Activated B cell treated with CpG ODN at 0.5 μM for 24 hours (primary cell): Measurements from ENCODE around the gene MRPL34. TPM values are rescaled to one million over a fixed set of nuclear protein-coding genes. Genes with fewer than 3 reads are reported as not detected.
A peak's percentile ranks its signal among the peaks of the same experiment; 100 is the strongest.

ENCODE experiments used
- ATAC-seq: fragments of 200-7000 bp; cut with Tn5 transposase; one replicate; pipeline ENCODE4 v1.10.0; 2021; ENCODE audit warnings: low read depth, mild to moderate bottlenecking, moderate library complexity
- CTCF ChIA-PET: fragments of 350-600 bp; sonication (Branson Sonifier 250); formaldehyde crosslinking; loops from one replicate; lab custom pipeline; 2021; ENCODE audit warnings: antibody characterized with exemption; lab: Charles Lee
- POLR2A ChIA-PET: fragments of 350-600 bp; sonication (Branson Sonifier 250); formaldehyde crosslinking; loops from one replicate; lab custom pipeline; 2021; ENCODE audit warnings: antibody characterized with exemption; lab: Charles Lee
- DNase-seq: peaks from one replicate; pipeline ENCODE4 v3.0.0; 2022
- H3K27ac Mint-ChIP-seq: one replicate; pipeline ENCODE4 v1.8.0; 2020; ENCODE audit warnings: mixed read lengths
- H3K27me3 Mint-ChIP-seq: one replicate; pipeline ENCODE4 v1.8.0; 2021; ENCODE audit warnings: mixed read lengths
- H3K36me3 Mint-ChIP-seq: one replicate; pipeline ENCODE4 v1.8.0; 2021; ENCODE audit warnings: low read depth, mixed read lengths
- H3K4me1 Mint-ChIP-seq: one replicate; pipeline ENCODE4 v1.8.0; 2021; ENCODE audit warnings: mixed read lengths
- H3K4me3 Mint-ChIP-seq: one replicate; pipeline ENCODE4 v1.8.0; 2020; ENCODE audit warnings: mild to moderate bottlenecking, mixed read lengths
- H3K9me3 Mint-ChIP-seq: one replicate; pipeline ENCODE4 v1.8.0; 2020; ENCODE audit warnings: mixed read lengths
- intact Hi-C: fragments of 100-400 bp; cut with micrococcal nuclease; formaldehyde crosslinking; loops from one replicate; pipeline ENCODE4 v1.15.1; 2024
- total RNA-seq: library from RNA; stranded (reverse); gene quantifications from 2 replicates; pipeline ENCODE4 v1.2.3, GENCODE V29; 2022
- TF ChIP-seq, protein P1 (sequence below): fragments of 200-600 bp; IDR thresholded peaks from one replicate; pipeline ENCODE4 v1.8.0; 2022; ENCODE audit warnings: antibody characterized with exemption, mild to moderate bottlenecking

The MRPL34 gene
- total RNA-seq, 1 donor from 2014 or later = 38.2 TPM

DNA sequence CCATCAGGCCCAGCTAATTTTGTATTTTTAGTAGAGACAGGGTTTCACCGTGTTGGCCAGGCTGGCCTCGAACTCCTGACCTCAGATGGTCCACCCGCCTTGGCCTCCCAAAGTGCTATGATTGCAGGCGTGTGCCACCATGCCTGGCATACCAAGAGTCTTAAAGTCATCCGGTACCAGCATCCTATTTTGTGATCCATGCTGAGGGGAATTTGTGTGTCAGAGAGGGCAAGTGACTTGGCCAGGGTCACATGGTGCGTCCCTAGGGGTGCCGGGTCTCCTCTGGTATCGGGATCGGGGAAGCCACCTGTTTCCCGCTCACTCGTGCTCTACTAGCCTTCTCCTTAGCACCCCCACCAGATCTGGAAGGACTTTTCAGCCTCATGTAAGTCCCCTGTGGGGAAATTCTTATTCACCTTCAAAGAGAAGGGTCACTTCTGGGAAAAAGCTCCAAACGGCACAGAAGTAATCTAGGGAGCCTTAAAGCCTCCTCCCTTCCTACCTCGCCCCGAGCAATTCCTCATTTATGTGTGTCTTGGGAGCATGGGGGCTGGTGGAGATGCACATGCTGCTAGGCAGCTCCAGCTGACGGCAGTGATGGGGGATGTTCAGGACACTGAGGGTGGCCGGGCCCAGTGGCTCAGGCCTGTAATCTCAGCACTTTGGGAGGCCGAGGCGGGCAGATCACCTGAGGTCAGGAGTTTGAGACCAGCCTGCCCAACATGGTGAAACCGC is 30.1 kb upstream of the MRPL34 start:
- intact Hi-C loops = no loop called here
- H3K4me1 Mint-ChIP-seq = no peaks in the 10 kb centered on the region
- H3K4me3 Mint-ChIP-seq = no peak overlapping the region
- ATAC-seq (no peak), DNase-seq (no peak)
- H3K9me3 Mint-ChIP-seq = no peaks in the 10 kb centered on the region
- H3K27ac Mint-ChIP-seq = no peak overlapping the region
- H3K36me3 Mint-ChIP-seq = peaks cover 51% of the 10 kb centered on the region
- TF ChIP-seq, protein P1, sequence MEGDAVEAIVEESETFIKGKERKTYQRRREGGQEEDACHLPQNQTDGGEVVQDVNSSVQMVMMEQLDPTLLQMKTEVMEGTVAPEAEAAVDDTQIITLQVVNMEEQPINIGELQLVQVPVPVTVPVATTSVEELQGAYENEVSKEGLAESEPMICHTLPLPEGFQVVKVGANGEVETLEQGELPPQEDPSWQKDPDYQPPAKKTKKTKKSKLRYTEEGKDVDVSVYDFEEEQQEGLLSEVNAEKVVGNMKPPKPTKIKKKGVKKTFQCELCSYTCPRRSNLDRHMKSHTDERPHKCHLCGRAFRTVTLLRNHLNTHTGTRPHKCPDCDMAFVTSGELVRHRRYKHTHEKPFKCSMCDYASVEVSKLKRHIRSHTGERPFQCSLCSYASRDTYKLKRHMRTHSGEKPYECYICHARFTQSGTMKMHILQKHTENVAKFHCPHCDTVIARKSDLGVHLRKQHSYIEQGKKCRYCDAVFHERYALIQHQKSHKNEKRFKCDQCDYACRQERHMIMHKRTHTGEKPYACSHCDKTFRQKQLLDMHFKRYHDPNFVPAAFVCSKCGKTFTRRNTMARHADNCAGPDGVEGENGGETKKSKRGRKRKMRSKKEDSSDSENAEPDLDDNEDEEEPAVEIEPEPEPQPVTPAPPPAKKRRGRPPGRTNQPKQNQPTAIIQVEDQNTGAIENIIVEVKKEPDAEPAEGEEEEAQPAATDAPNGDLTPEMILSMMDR = no peak
- POLR2A ChIA-PET = interaction anchor here (0.8 kb wide), 1 partner anchor 9 kb away, joined by 3 read pairs; the partner anchor contains the start of gene BABAM1
- no peaks in the 10 kb centered on the region for H3K27me3 Mint-ChIP-seq
- CTCF ChIA-PET = no interaction called here

GRCh38 chr19:17279436-17279835 is 26.2 kb upstream of the MRPL34 start:
- DNase-seq (no peak), ATAC-seq (no peak)
- no peaks in the 10 kb centered on the region for H3K27me3 Mint-ChIP-seq
- H3K27ac Mint-ChIP-seq = no peak overlapping the region
- H3K4me1 Mint-ChIP-seq = peaks cover 12% of the 10 kb centered on the region
- TF ChIP-seq, protein P1 = no peak
- no peaks in the 10 kb centered on the region for H3K9me3 Mint-ChIP-seq
- ChIA-PET CTCF (interaction anchor here (0.6 to 2.7 kb wide), 2 partner anchors 10 to 19 kb away, joined by 3 to 19 read pairs; no protein-coding TSS in a partner anchor), POLR2A (interaction anchor here (1.1 to 4.5 kb wide), 2 partner anchors 12 to 24 kb away, joined by 3 to 40 read pairs; partner anchors contain the start of genes ABHD8 and BABAM1)
- intact Hi-C loops = no loop called here
- peaks cover 32% of the 10 kb centered on the region for H3K36me3 Mint-ChIP-seq
- no peak overlapping the region for H3K4me3 Mint-ChIP-seq

DNA sequence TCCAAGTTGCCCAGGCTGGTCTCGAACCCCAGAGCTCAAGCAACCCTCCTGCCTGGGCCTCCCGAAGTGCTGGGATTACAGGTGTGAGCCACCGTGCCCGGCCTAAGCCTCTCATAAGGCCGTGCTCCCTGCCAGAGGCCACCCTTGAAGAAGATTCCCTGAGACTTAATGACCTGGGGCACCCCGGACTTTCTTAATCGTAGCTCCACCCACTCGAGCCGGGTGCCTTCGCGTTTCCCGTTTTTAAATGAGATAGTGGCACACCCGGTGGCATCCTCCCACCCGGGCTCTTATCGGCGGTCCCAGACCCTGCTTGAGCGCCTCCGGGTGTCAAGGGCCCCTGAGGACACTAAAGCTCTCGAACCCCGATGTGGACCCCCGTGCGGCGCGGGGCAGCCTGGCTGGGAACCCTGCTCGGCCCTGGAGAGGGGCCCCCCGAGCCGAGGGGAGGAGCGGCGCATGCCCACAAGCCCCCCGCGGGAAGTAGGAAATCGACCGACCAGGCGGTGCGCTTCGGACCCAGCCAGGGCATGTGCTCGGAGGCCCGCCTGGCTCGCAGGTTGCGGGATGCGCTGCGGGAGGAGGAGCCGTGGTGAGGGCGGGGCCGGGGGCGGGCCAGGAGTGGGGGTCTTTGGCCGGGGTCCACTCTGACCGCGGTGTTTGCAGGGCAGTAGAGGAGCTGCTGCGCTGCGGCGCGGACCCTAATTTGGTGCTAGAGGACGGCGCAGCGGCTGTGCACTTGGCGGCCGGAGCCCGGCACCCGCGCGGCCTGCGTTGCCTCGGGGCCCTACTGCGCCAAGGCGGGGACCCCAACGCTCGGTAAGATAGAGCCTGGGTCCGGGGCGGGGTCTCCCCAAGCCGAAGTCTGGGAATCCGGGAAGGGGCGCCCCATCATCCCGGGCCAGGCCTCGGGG is 24.0 kb upstream of the MRPL34 start, which contains the start of gene ANKLE1:
Gene ANKLE1 (plus strand): TSS at position 511 of the 914 bp plus-strand sequence. CDS start 20 bp downstream, at position 531.
- ChIA-PET CTCF (interaction anchor here (0.7 to 2.7 kb wide), 18 partner anchors 15 to 1066 kb away, joined by 3 to 19 read pairs (median 4); partner anchors contain the start of genes ABHD8, DDA1, MRPL34 and USHBP1), POLR2A (interaction anchor here (0.6 to 4.5 kb wide), 15 partner anchors 8 to 1137 kb away, joined by 3 to 40 read pairs (median 5); partner anchors contain the start of genes BABAM1 and DDA1)
- Mint-ChIP-seq H3K4me3 (peak within 1 kb of the TSS; percentile 85), H3K9me3 (no peaks in the 10 kb centered on the region), H3K27ac (peak within 1 kb of the TSS; percentile 46), H3K36me3 (peaks cover 14% of the 10 kb centered on the region), H3K4me1 (peaks cover 12% of the 10 kb centered on the region), H3K27me3 (no peaks in the 10 kb centered on the region)
- TF ChIP-seq, protein P1 = no peak
- intact Hi-C loops = loop anchor here (1.0 to 2.0 kb wide), 8 partner anchors 15 to 567 kb away; partner anchors contain the start of genes BABAM1, HAUS8 and MYO9B
- ATAC-seq (peak; percentile 68), DNase-seq (peak; percentile 69)

DNA sequence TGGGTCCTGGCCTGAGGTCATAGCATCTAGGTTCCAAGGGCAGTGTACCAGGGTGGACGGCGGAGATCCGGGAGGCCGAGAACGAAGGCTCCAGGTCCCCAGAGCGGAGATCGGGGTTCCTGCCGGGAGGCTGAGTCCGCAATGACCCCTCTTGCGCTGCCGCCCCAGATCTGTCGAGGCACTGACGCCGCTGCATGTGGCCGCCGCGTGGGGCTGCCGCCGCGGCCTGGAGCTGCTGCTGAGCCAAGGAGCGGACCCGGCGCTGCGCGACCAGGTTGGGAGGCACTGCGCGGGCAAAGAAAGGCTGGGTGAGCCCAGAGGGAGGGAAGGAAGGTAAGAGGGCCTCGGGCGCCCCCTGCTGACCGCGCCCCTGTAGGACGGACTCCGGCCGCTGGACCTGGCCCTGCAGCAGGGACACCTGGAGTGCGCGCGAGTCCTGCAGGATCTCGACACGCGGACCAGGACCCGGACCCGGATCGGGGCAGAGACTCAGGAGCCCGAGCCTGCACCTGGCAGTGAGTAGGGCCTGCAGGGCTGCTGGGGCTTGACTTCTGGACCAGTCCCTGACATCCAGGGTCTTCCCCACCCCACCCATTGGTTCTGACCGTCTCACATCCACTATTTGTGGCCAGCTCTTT is 23.1 kb upstream of the MRPL34 start:
- CTCF ChIA-PET = interaction anchor here (0.8 to 2.3 kb wide), 14 partner anchors 16 to 568 kb away, joined by 3 to 10 read pairs (median 4); no protein-coding TSS in a partner anchor
- peaks cover 12% of the 10 kb centered on the region for H3K4me1 Mint-ChIP-seq
- H3K4me3 Mint-ChIP-seq = peak overlapping the region; percentile 85
- no peak overlapping the region for H3K27ac Mint-ChIP-seq
- intact Hi-C loops = loop anchor here (1.0 to 2.0 kb wide), 7 partner anchors 21 to 568 kb away; partner anchors contain the start of genes HAUS8 and MYO9B
- ATAC-seq (peak; percentile 84), DNase-seq (peak; percentile 79)
- TF ChIP-seq, protein P1 = peak; percentile 52
- no peaks in the 10 kb centered on the region for H3K27me3 Mint-ChIP-seq
- H3K36me3 Mint-ChIP-seq = peaks cover 6% of the 10 kb centered on the region
- POLR2A ChIA-PET = interaction anchor here (0.5 to 4.5 kb wide), 7 partner anchors 10 to 206 kb away, joined by 3 to 40 read pairs (median 5); partner anchors contain the start of genes BABAM1 and DDA1
- H3K9me3 Mint-ChIP-seq = no peaks in the 10 kb centered on the region
